Loucy (cell line): ENCODE measurements around the gene ZNF521.

Experiments
- EZH2phosphoT487 ChIP-seq: fragments of 200-600 bp; IDR thresholded peaks from 2 replicates; pipeline ENCODE4 v1.6.1; 2018; ENCODE audit warnings: antibody characterized with exemption, mild to moderate bottlenecking, moderate library complexity, borderline replicate concordance
- TF ChIP-seq, protein P1 (sequence below): fragments of 200-600 bp; sonication (generic); conservative IDR thresholded peaks from 2 replicates; pipeline ENCODE4 v1.5.1; 2014; ENCODE audit warnings: mild to moderate bottlenecking, antibody characterized with exemption, low read length

DNA sequence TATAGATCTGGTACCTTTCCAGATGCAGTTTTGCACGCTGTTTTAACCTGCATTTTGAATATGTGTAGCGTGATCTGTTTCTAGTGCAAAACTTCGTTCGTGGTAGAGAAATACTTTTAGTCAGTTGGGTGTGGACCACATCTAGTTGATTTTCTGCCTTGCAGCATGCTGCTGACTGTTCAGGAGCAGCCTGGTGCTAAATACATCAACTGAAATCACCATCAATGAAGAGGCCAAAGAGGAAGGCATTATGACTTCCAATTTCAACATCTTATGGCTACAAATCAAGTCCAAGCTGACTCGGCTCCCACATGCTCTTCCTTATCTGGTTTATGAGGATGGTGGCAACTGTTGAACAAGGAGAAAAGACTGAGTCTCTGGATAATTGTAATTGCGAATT, 298.5 kb downstream of the ZNF521 start:
- TF ChIP-seq, protein P1, sequence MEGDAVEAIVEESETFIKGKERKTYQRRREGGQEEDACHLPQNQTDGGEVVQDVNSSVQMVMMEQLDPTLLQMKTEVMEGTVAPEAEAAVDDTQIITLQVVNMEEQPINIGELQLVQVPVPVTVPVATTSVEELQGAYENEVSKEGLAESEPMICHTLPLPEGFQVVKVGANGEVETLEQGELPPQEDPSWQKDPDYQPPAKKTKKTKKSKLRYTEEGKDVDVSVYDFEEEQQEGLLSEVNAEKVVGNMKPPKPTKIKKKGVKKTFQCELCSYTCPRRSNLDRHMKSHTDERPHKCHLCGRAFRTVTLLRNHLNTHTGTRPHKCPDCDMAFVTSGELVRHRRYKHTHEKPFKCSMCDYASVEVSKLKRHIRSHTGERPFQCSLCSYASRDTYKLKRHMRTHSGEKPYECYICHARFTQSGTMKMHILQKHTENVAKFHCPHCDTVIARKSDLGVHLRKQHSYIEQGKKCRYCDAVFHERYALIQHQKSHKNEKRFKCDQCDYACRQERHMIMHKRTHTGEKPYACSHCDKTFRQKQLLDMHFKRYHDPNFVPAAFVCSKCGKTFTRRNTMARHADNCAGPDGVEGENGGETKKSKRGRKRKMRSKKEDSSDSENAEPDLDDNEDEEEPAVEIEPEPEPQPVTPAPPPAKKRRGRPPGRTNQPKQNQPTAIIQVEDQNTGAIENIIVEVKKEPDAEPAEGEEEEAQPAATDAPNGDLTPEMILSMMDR, result no peak
- TF ChIP-seq EZH2phosphoT487, result no peak
